Astrocyte (in vitro differentiated cells and primary cell): Measurements from ENCODE around the gene MGAM2. TPM values are rescaled to one million over a fixed set of nuclear protein-coding genes. Genes with fewer than 3 reads are reported as not detected.

Experiments used
- DNase-seq: peaks from one replicate; pipeline ENCODE4 v3.0.0-alpha.2; 2010; ENCODE audit warnings: low read depth
- FAIRE-seq: peaks from 2 replicates; lab custom pipeline; 2011; peaks lifted over from hg19 to GRCh38; lab: Jason Lieb, UNC
- H2AFZ ChIP-seq: 2 replicates; pipeline ENCODE4 v1.6.0; 2012; ENCODE audit warnings: low read depth, low read length, inconsistent platforms
- H3K27ac ChIP-seq: 2 replicates; pipeline ENCODE4 v1.5.1; 2011; ENCODE audit warnings: low read depth, low read length, inconsistent platforms
- H3K27me3 ChIP-seq: 2 replicates; pipeline ENCODE4 v1.6.0; 2011; ENCODE audit warnings: low read length, inconsistent platforms; ENCODE audit not compliant: insufficient read depth
- H3K36me3 ChIP-seq: 2 replicates; pipeline ENCODE4 v1.5.1; 2011; ENCODE audit warnings: low read length, inconsistent platforms; ENCODE audit not compliant: insufficient read depth
- H3K4me1 ChIP-seq: 2 replicates; pipeline ENCODE4 v1.5.1; 2011; ENCODE audit warnings: low read length, inconsistent platforms; ENCODE audit not compliant: insufficient read depth
- H3K4me2 ChIP-seq: 2 replicates; pipeline ENCODE4 v1.6.0; 2012; ENCODE audit warnings: low read length, inconsistent platforms
- H3K4me3 ChIP-seq: 2 replicates; pipeline ENCODE4 v1.5.1; 2011; ENCODE audit warnings: low read depth, mild to moderate bottlenecking, low read length, inconsistent platforms; ENCODE audit not compliant: insufficient read depth
- H3K79me2 ChIP-seq: 2 replicates; pipeline ENCODE4 v1.6.0; 2012; ENCODE audit warnings: mild to moderate bottlenecking, low read length, inconsistent platforms; ENCODE audit not compliant: insufficient read depth
- H3K9ac ChIP-seq: 2 replicates; pipeline ENCODE4 v1.6.0; 2012; ENCODE audit warnings: mild to moderate bottlenecking, low read length, inconsistent platforms
- H3K9me3 ChIP-seq: 2 replicates; pipeline ENCODE4 v1.5.1; 2012; ENCODE audit warnings: low read depth, mild to moderate bottlenecking, low read length, inconsistent platforms; ENCODE audit not compliant: insufficient read depth
- H4K20me1 ChIP-seq: 2 replicates; pipeline ENCODE4 v1.6.0; 2012; ENCODE audit warnings: low read length, inconsistent platforms; ENCODE audit not compliant: insufficient read depth
- H3K27ac Mint-ChIP-seq: one replicate; pipeline ENCODE4 v1.8.0; 2021; ENCODE audit warnings: mild to moderate bottlenecking, mixed read lengths; ENCODE audit not compliant: unreplicated experiment
- H3K27me3 Mint-ChIP-seq: one replicate; pipeline ENCODE4 v1.8.0; 2021; ENCODE audit warnings: low read depth, mixed read lengths; ENCODE audit not compliant: unreplicated experiment
- H3K36me3 Mint-ChIP-seq: one replicate; pipeline ENCODE4 v1.8.0; 2021; ENCODE audit warnings: low read depth, mixed read lengths; ENCODE audit not compliant: unreplicated experiment
- H3K4me1 Mint-ChIP-seq: one replicate; pipeline ENCODE4 v1.8.0; 2021; ENCODE audit warnings: low read depth, mixed read lengths; ENCODE audit not compliant: unreplicated experiment
- H3K4me3 Mint-ChIP-seq: one replicate; pipeline ENCODE4 v1.8.0; 2021; ENCODE audit warnings: mild to moderate bottlenecking, moderate library complexity, mixed read lengths; ENCODE audit not compliant: unreplicated experiment
- H3K9me3 Mint-ChIP-seq: one replicate; pipeline ENCODE4 v1.8.0; 2021; ENCODE audit warnings: mild to moderate bottlenecking, mixed read lengths; ENCODE audit not compliant: unreplicated experiment
- EZH2 ChIP-seq: IDR thresholded peaks from 2 replicates; pipeline ENCODE4 v1.6.1; 2012; ENCODE audit warnings: mild to moderate bottlenecking, low read length, inconsistent platforms; ENCODE audit not compliant: insufficient read depth
- total RNA-seq: library from RNA; stranded (reverse); gene quantifications from 2 replicates; pipeline ENCODE4 v1.2.1, GENCODE V29; 2021
- TF ChIP-seq, protein P1 (sequence below): IDR thresholded peaks from 2 replicates; pipeline ENCODE4 v1.5.1; 2011; ENCODE audit warnings: low read depth, mild to moderate bottlenecking, inconsistent platforms, low read length, moderate library complexity; ENCODE audit not compliant: insufficient read depth

The MGAM2 gene
- total RNA-seq, 1 donor from 2014 or later, result 0.05 TPM

DNA sequence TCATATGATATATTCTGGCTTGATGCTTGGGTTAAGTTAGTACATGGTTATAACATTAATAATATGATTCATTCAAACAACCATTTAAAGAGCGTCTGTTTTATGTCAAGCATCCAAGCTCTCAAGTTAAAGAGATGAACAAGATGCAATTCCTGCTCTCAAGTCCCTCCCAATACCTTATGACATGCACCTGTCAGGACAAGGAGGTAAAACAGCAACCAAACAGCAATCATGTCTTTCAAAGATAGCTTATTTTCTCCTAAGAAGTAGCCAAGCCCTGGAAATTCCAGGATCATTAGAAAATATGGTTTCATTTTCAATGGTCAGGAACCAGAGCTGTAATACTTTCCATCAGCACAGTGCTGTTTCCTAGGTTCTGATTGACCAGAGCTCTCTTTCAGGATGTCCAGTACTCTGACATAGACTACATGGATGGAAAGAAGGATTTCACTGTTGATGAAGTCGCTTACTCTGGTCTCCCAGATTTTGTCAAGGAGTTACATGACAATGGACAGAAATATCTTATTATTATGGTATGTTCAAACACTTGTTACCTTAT is 29.0 kb downstream of the MGAM2 start:
- no peaks in the 10 kb centered on the region for H3K4me1 Mint-ChIP-seq
- H3K4me3 Mint-ChIP-seq, result no peak overlapping the region
- no peak overlapping the region for H3K9ac ChIP-seq
- no peak overlapping the region for H2AFZ ChIP-seq
- H3K27me3 ChIP-seq, result no peaks in the 10 kb centered on the region
- H3K27me3 Mint-ChIP-seq, result no peaks in the 10 kb centered on the region
- H3K9me3 ChIP-seq, result no peaks in the 10 kb centered on the region
- H3K27ac ChIP-seq, result no peak overlapping the region
- H3K36me3 Mint-ChIP-seq, result no peaks in the 10 kb centered on the region
- H3K9me3 Mint-ChIP-seq, result no peaks in the 10 kb centered on the region
- H3K4me2 ChIP-seq, result no peak overlapping the region
- H4K20me1 ChIP-seq, result no peaks in the 10 kb centered on the region
- H3K79me2 ChIP-seq, result no peaks in the 10 kb centered on the region
- DNase-seq, result no peak
- TF ChIP-seq EZH2, result no peak
- TF ChIP-seq, protein P1, sequence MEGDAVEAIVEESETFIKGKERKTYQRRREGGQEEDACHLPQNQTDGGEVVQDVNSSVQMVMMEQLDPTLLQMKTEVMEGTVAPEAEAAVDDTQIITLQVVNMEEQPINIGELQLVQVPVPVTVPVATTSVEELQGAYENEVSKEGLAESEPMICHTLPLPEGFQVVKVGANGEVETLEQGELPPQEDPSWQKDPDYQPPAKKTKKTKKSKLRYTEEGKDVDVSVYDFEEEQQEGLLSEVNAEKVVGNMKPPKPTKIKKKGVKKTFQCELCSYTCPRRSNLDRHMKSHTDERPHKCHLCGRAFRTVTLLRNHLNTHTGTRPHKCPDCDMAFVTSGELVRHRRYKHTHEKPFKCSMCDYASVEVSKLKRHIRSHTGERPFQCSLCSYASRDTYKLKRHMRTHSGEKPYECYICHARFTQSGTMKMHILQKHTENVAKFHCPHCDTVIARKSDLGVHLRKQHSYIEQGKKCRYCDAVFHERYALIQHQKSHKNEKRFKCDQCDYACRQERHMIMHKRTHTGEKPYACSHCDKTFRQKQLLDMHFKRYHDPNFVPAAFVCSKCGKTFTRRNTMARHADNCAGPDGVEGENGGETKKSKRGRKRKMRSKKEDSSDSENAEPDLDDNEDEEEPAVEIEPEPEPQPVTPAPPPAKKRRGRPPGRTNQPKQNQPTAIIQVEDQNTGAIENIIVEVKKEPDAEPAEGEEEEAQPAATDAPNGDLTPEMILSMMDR, result no peak
- no peak overlapping the region for H3K4me3 ChIP-seq
- no peak overlapping the region for H3K27ac Mint-ChIP-seq
- FAIRE-seq, result no peak
- no peaks in the 10 kb centered on the region for H3K36me3 ChIP-seq
- H3K4me1 ChIP-seq, result no peaks in the 10 kb centered on the region

DNA sequence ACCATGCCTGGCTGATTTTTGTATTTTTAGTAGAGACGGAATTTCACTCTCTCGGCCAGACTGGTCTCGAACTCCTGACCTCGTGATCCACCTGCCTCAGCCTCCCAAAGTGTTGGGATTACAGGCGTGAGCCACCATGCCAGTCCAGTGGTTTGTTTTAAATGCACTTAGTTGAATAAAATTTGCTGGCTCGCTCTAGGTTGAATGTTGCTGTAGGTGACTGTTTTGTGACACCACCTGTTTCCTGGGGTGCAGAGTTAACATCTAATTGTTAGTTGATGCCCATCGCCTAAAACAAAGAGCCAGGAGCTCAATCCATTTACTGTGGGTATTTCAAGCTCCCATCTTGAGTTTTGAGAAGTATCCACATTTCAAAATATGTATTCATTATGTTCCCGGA is 31.2 kb downstream of the MGAM2 start:
- Histone ChIP-seq H3K27ac (no peak overlapping the region), H3K4me3 (no peak overlapping the region), H2AFZ (no peak overlapping the region), H3K4me2 (no peak overlapping the region), H3K9ac (no peak overlapping the region), H3K27me3 (no peaks in the 10 kb centered on the region), H3K79me2 (no peaks in the 10 kb centered on the region), H3K9me3 (no peaks in the 10 kb centered on the region), H3K36me3 (no peaks in the 10 kb centered on the region), H3K4me1 (no peaks in the 10 kb centered on the region), H4K20me1 (no peaks in the 10 kb centered on the region)
- Mint-ChIP-seq H3K27ac (no peak overlapping the region), H3K4me3 (no peak overlapping the region), H3K9me3 (no peaks in the 10 kb centered on the region), H3K36me3 (no peaks in the 10 kb centered on the region), H3K27me3 (no peaks in the 10 kb centered on the region), H3K4me1 (no peaks in the 10 kb centered on the region)
- FAIRE-seq (no peak), DNase-seq (no peak)
- TF ChIP-seq EZH2, result no peak
- TF ChIP-seq, protein P1, result no peak

DNA sequence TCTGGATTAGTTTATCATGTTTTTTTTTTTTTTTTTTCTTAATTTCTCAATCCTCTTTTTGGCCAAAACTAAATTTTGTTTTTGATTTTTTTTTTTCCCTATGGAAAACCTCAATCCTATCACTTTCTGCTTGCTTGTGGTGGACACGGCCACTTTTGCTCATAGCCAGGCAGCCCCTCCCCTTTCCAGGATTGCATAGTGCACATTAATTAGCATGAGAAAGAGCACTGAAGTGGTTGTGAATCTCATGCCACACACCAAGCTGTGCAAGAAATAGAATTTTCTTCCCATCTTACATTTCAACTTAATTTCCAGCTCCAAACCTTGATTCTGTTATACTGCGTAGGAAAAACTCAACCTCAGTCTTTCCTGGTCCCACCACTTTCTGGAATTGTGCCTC is 34.6 kb downstream of the MGAM2 start:
- no peak overlapping the region for H3K27ac Mint-ChIP-seq
- no peaks in the 10 kb centered on the region for H3K36me3 Mint-ChIP-seq
- H4K20me1 ChIP-seq, result no peaks in the 10 kb centered on the region
- H3K9ac ChIP-seq, result no peak overlapping the region
- no peaks in the 10 kb centered on the region for H3K36me3 ChIP-seq
- no peaks in the 10 kb centered on the region for H3K79me2 ChIP-seq
- H3K9me3 ChIP-seq, result peaks cover 4% of the 10 kb centered on the region
- no peaks in the 10 kb centered on the region for H3K4me1 ChIP-seq
- H3K27me3 ChIP-seq, result no peaks in the 10 kb centered on the region
- H2AFZ ChIP-seq, result no peak overlapping the region
- no peak for TF ChIP-seq EZH2
- TF ChIP-seq, protein P1, result no peak
- no peak overlapping the region for H3K4me3 Mint-ChIP-seq
- no peak for FAIRE-seq
- no peaks in the 10 kb centered on the region for H3K4me1 Mint-ChIP-seq
- no peaks in the 10 kb centered on the region for H3K9me3 Mint-ChIP-seq
- H3K4me2 ChIP-seq, result no peak overlapping the region
- no peak overlapping the region for H3K4me3 ChIP-seq
- no peaks in the 10 kb centered on the region for H3K27me3 Mint-ChIP-seq
- DNase-seq, result no peak
- no peak overlapping the region for H3K27ac ChIP-seq
